Liver (tissue), 9 donors: ENCODE results near the gene IER2. TPM values are rescaled to one million over a fixed set of nuclear protein-coding genes. Genes with fewer than 3 reads are reported as not detected.

Source experiments
- DNase-seq: peaks from one replicate; pipeline ENCODE4 v3.0.0-alpha.2; 2017; ENCODE audit warnings: low spot score
- H3K27ac ChIP-seq, 2 donors: one replicate each; pipeline ENCODE4 v1.7.0; 2013; ENCODE audit warnings: inconsistent platforms in 2 of 2, low read length in 2 of 2, control low read depth in 1 of 2, low read depth in 1 of 2, mild to moderate bottlenecking in 1 of 2
- H3K27me3 ChIP-seq, 4 donors: one replicate each; pipeline versions ENCODE4 v1.6.1 to v1.7.0; 2013; ENCODE audit warnings: low read length in 3 of 4, inconsistent platforms in 1 of 4, mild to moderate bottlenecking in 1 of 4, moderate library complexity in 1 of 4; ENCODE audit not compliant: control insufficient read depth in 4 of 4, insufficient read depth in 4 of 4
- H3K36me3 ChIP-seq, 4 donors: one replicate each; pipeline versions ENCODE4 v1.6.1 to v1.7.0; 2013; ENCODE audit warnings: low read length in 3 of 4, mild to moderate bottlenecking in 3 of 4, low read depth in 1 of 4, moderate library complexity in 1 of 4; ENCODE audit not compliant: control insufficient read depth in 4 of 4, insufficient read depth in 3 of 4
- H3K4me1 ChIP-seq, 4 donors: one replicate each; pipeline versions ENCODE4 v1.6.1 to v1.7.0; 2013; ENCODE audit warnings: low read length in 3 of 4, mild to moderate bottlenecking in 3 of 4, moderate library complexity in 1 of 4; ENCODE audit not compliant: control insufficient read depth in 4 of 4, insufficient read depth in 4 of 4
- H3K4me3 ChIP-seq, 3 donors: one replicate each; pipeline versions ENCODE4 v1.6.1 to v1.7.0; 2013; ENCODE audit warnings: low read length in 3 of 3, control low read depth in 1 of 3, low read depth in 1 of 3, mild to moderate bottlenecking in 1 of 3
- H3K9ac ChIP-seq, 2 donors: one replicate each; pipeline ENCODE4 v1.7.0; 2013; ENCODE audit warnings: low read length in 2 of 2, mild to moderate bottlenecking in 2 of 2, moderate library complexity in 2 of 2, control low read depth in 1 of 2, low read depth in 1 of 2
- H3K9me3 ChIP-seq, 4 donors: one replicate each; pipeline versions ENCODE4 v1.6.1 to v1.7.0; 2013; ENCODE audit warnings: low read length in 3 of 4; ENCODE audit not compliant: control insufficient read depth in 4 of 4
- ATF3 ChIP-seq: IDR thresholded peaks from 2 replicates; pipeline ENCODE4 v1.6.1; 2016; ENCODE audit warnings: antibody characterized with exemption
- CTCF ChIP-seq: fragments of 150-350 bp; IDR thresholded peaks from 2 replicates; pipeline ENCODE4 v1.5.1; 2017; ENCODE audit warnings: improper control_type of control experiment, low read depth, low read length; ENCODE audit not compliant: missing input control
- EGR1 ChIP-seq, 2 donors: IDR thresholded peaks; 2 replicates each; pipeline ENCODE4 v1.6.1; 2016 to 2018; ENCODE audit warnings: antibody characterized with exemption in 2 of 2, low read depth in 2 of 2
- FOXA1 ChIP-seq: IDR thresholded peaks from 2 replicates; pipeline ENCODE4 v1.6.1; 2016; ENCODE audit warnings: antibody characterized with exemption
- FOXA2 ChIP-seq: IDR thresholded peaks from 2 replicates; pipeline ENCODE4 v1.6.1; 2016; ENCODE audit warnings: antibody characterized with exemption
- GABPA ChIP-seq, 2 donors: IDR thresholded peaks in 1 of 2; conservative IDR thresholded peaks in 1 of 2; 2 replicates each; pipeline ENCODE4 v1.6.1; 2016; ENCODE audit warnings: antibody characterized with exemption in 2 of 2, mild to moderate bottlenecking in 1 of 2, moderate library complexity in 1 of 2
- HNF4A ChIP-seq, 2 donors: conservative IDR thresholded peaks; 2 replicates each; pipeline ENCODE4 v1.6.1; 2016; ENCODE audit warnings: antibody characterized with exemption in 2 of 2, mild to moderate bottlenecking in 2 of 2
- HNF4G ChIP-seq: IDR thresholded peaks from 2 replicates; pipeline ENCODE4 v1.6.1; 2016; ENCODE audit warnings: antibody characterized with exemption
- JUND ChIP-seq, 2 donors: IDR thresholded peaks; 2 replicates each; pipeline ENCODE4 v1.6.1; 2016; ENCODE audit warnings: antibody characterized with exemption in 2 of 2
- MAX ChIP-seq: IDR thresholded peaks from 2 replicates; pipeline ENCODE4 v1.6.1; 2016; ENCODE audit warnings: antibody characterized with exemption
- NR2F2 ChIP-seq: IDR thresholded peaks from 2 replicates; pipeline ENCODE4 v1.6.1; 2016; ENCODE audit warnings: antibody characterized with exemption
- RAD21 ChIP-seq, 2 donors: IDR thresholded peaks; 2 replicates each; pipeline ENCODE4 v1.6.1; 2016; ENCODE audit warnings: antibody characterized with exemption in 2 of 2, mild to moderate bottlenecking in 2 of 2
- REST ChIP-seq: IDR thresholded peaks from 2 replicates; pipeline ENCODE4 v1.6.1; 2016; ENCODE audit warnings: antibody characterized with exemption, mild to moderate bottlenecking
- RXRA ChIP-seq, 2 donors: IDR thresholded peaks; 2 replicates each; pipeline ENCODE4 v1.6.1; 2017 to 2018; ENCODE audit warnings: antibody characterized with exemption in 2 of 2, mild to moderate bottlenecking in 1 of 2
- SP1 ChIP-seq: IDR thresholded peaks from 2 replicates; pipeline ENCODE4 v1.6.1; 2018; ENCODE audit warnings: antibody characterized with exemption, mild to moderate bottlenecking
- TAF1 ChIP-seq: conservative IDR thresholded peaks from 2 replicates; pipeline ENCODE4 v1.6.1; 2016; ENCODE audit warnings: antibody characterized with exemption, mild to moderate bottlenecking
- YY1 ChIP-seq: IDR thresholded peaks from 2 replicates; pipeline ENCODE4 v1.6.1; 2016; ENCODE audit warnings: antibody characterized with exemption, mild to moderate bottlenecking
- ZBTB33 ChIP-seq: IDR thresholded peaks from 2 replicates; pipeline ENCODE4 v1.6.1; 2016; ENCODE audit warnings: antibody characterized with exemption
- WGBS: extraction: QIAGEN DNeasy Blood & Tissue Kit; methylation state at CpG from one replicate; pipeline ENCODE4 v1.1.7; 2013; 5-methylcytosine and 5-hydroxymethylcytosine counted together
- polyA plus RNA-seq, 2 donors: library from polyadenylated mRNA; stranded (reverse) in 1 of 2; unstranded in 1 of 2; fragments of 200-250 nt in 1 of 2; fragments of >200 nt in 1 of 2; fragmentation: Nextera tagmentation in 1 of 2; extraction: Ambion mirVana in 1 of 2; gene quantifications; one replicate each; pipeline versions ENCODE4 v1.2.1 to v1.2.3, GENCODE V29; 2013 to 2015
- total RNA-seq, 2 donors: library from RNA; depleted of rRNA; stranded (reverse); fragments of >200 nt; gene quantifications; one replicate each; pipeline ENCODE4 v1.2.3, GENCODE V29; 2014
- donor health status: healthy.
- donor health status: healthy.
- donor health status: healthy.
- donor health status: healthy.
- donor health status: healthy.

Gene IER2
- total and polyA plus RNA-seq, 4 donors = 11.4 to 38.9 (median 21.9) TPM

- Histone ChIP-seq H3K4me1 (peaks cover under 1 to 12% (median 9%) of the 10 kb centered on the region in 4 donors), H3K9me3 (no peaks in the 10 kb centered on the region), H3K36me3 (peaks cover 9 to 35% (median 13%) of the 10 kb centered on the region in 4 donors), H3K27me3 (no peaks in the 10 kb centered on the region), H3K27ac (no peak overlapping the region), H3K4me3 (no peak overlapping the region), H3K9ac (no peak overlapping the region)
- 89% methylated on average over 12 of the region's 12 CpGs for WGBS
- no peak for DNase-seq
- TF ChIP-seq ATF3 (no peak), NR2F2 (no peak), RXRA (IDR thresholded peaks at IDR 0.05) (no peak), HNF4G (no peak), FOXA1 (no peak), JUND (IDR thresholded peaks at IDR 0.05) (no peak), ZBTB33 (no peak), GABPA (IDR thresholded peaks at IDR 0.05 in 1 of 2, conservative IDR thresholded peaks at IDR 0.05 in 1 of 2) (no peak), TAF1 (no peak), MAX (no peak), FOXA2 (no peak), HNF4A (conservative IDR thresholded peaks at IDR 0.05) (no peak), CTCF (no peak), SP1 (no peak), REST (no peak), EGR1 (IDR thresholded peaks at IDR 0.05; ENCODE audit: low read depth in 2 of 2) (no peak)
These were observed 16.9 kb upstream of the IER2 start for GRCh38 chr19:13133241-13133870.

GRCh38 chr19:13134626-13135025 lies 15.6 kb upstream of the IER2 start:
- H3K4me1 ChIP-seq = no peaks in the 10 kb centered on the region
- H3K36me3 ChIP-seq = peaks cover 12 to 39% (median 13%) of the 10 kb centered on the region in 4 donors
- no peaks in the 10 kb centered on the region for H3K27me3 ChIP-seq
- no peak for DNase-seq
- H3K9ac ChIP-seq = no peak overlapping the region
- H3K9me3 ChIP-seq = no peaks in the 10 kb centered on the region
- H3K4me3 ChIP-seq = no peak overlapping the region
- 98% methylated on average over 3 of the region's 3 CpGs for WGBS
- no peak overlapping the region for H3K27ac ChIP-seq
- no peak for TF ChIP-seq CTCF
- TF ChIP-seq TAF1 = no peak
- no peak for TF ChIP-seq NR2F2
- no peak for TF ChIP-seq RAD21 (IDR thresholded peaks at IDR 0.05)
- no peak for TF ChIP-seq HNF4A (conservative IDR thresholded peaks at IDR 0.05)
- TF ChIP-seq YY1 = no peak
- no peak for TF ChIP-seq ZBTB33
- no peak for TF ChIP-seq GABPA (IDR thresholded peaks at IDR 0.05 in 1 of 2, conservative IDR thresholded peaks at IDR 0.05 in 1 of 2)
- TF ChIP-seq SP1 = no peak
- no peak for TF ChIP-seq RXRA (IDR thresholded peaks at IDR 0.05)
- TF ChIP-seq MAX = no peak
- no peak for TF ChIP-seq ATF3
- TF ChIP-seq EGR1 (IDR thresholded peaks at IDR 0.05; ENCODE audit: low read depth in 2 of 2) = no peak
